Myocyte (in vitro differentiated cells): ENCODE measurements around the gene VWA1. TPM values are rescaled to one million over a fixed set of nuclear protein-coding genes. Genes with fewer than 3 reads are reported as not detected.
"Not testable (repeated sequence)": the region's sequence is repeated elsewhere in the genome, so short reads cannot be mapped to it uniquely, and the experiment has no call there.

Experiments
- DNase-seq: peaks from one replicate; pipeline ENCODE4 v3.0.0-alpha.2; 2012; ENCODE audit warnings: low read depth
- total RNA-seq: library from RNA; depleted of rRNA; stranded (reverse); fragments of >200 nt; gene quantifications from 2 replicates; pipeline ENCODE4 v1.2.3, GENCODE V29; 2014

VWA1 gene
- total RNA-seq, 1 donor from 2014 or later = 1.0 TPM

DNA sequence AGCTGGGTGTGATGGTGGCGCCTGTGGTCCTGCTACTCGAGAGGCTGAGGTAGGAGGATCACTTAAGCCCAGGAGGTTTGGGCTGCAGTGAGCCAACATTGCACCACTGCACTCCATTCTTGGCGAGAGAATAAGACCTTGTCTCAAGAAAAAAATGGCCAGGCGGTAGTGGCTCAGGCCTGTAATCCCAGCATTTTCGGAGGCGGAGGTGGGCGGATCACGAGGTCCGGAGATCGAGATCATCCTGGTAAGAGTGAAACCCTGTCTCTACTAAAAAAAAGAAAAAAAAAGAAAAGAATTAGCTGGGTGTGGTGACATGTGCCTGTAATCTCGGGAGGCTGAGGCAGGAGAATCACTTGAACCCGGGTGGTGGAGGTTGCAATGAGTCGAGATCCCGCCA lies 47.4 kb downstream of the VWA1 start:
- no peak for DNase-seq

- DNase-seq = no peak
These were observed 48.2 kb downstream of the VWA1 start for GRCh38 chr1:1483714-1484113.

DNA sequence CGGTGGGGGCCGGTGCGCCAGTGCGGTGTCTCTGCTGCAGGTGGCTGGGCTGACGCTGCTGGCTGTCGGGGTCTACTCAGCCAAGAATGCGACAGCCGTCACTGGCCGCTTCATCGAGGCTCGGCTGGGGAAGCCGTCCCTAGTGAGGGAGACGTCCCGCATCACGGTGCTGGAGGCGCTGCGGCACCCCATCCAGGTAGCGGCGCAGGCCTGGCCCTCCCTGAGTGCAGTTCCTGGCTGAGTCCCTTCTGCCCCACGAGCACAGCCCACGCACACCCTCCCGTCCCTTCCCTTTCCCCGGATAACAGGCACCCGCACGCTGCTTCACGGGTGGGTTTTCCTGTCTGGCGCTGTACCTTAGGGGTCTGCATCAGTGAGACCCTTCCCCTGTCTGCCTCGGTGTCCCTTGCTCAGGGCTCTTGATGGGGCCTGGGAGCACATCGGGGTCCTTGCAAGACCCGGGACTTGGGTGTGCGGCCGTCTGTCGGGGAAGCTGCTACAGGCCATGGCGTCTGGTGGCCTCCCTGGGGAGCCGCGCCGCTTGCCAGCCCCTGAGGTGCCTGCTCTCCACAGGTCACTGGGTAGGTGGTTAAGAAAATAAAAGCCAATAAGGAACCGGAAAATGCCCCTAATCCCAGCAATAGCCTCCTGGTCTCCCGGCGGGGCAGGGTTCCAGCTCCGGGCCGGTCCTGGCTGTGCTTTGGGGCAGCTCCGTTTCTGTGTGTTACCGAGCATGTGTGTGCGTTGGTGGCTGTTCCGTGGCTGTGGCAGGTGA lies 49.7 kb downstream of the VWA1 start:
- not testable (repeated sequence) for DNase-seq

- not testable (repeated sequence) for DNase-seq
These were observed 50.3 kb downstream of the VWA1 start for GRCh38 chr1:1485755-1486317.

- DNase-seq = no peak
These were observed 52.2 kb downstream of the VWA1 start for GRCh38 chr1:1487701-1488100.

- no peak for DNase-seq
These were observed 53.7 kb downstream of the VWA1 start for GRCh38 chr1:1489231-1489630.

- DNase-seq = no peak
These were observed 54.4 kb downstream of the VWA1 start for GRCh38 chr1:1489861-1490260.

DNA sequence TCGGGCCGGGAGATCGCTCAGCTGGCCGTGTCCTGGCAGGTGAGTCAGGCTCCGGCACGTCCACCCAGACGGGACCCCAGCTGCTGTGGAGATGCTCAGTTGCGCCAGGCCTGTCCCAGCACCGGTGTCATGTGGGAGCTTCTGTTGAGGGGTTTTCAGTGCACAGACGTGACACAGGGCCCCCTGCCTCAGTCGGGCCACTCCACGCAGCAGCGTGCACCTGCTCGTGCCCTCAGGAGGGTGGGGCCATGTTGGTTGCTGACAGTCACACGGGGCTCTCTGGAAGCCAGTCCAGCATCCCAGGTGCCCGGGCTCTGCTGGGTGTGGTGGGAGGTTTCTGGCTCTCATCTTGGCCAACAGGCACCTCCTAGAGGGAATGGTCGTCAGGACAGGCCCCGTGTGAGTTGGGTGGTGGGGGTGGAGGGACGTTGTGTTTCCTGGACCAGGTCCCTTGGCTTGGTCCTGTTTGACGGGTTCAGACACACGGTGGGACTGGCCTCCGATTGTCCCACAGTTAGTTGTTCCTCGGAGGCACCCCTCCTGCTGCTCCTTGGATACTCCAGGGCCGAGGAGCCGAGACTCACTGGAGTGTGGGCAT lies 55.2 kb downstream of the VWA1 start:
- DNase-seq = no peak

DNA sequence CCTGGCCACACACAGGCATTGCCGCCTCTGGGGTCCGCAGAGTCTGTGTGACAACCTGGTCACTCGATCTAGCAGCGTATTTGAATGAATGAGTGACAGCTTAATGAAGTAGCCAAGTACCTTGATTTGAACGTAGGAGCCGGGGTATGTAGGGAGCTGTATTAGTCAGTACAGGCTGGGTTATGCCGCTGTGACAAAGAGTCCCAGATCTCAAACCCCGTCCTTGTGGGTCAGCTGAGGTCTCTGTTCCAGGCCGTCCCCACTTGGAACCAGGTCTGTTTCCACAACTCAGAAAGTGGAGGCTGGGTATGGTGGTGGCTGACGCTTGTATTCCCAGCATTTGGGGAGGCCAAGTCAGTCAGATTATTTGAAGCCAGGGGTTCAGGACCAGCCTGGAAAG lies 56.1 kb downstream of the VWA1 start:
- no peak for DNase-seq

Other genes with a start within 250 kb of the VWA1 start
- gene TNFRSF18, start 229.1 kb upstream of the VWA1 start, total RNA-seq = 0.47 TPM in 1 of 2 replicates, not detected in the other
- not detected in 2 replicates for gene TNFRSF4, start 221.5 kb upstream of the VWA1 start, total RNA-seq
- 142 and 150 TPM in 2 replicates for gene SDF4, start 203.7 kb upstream of the VWA1 start, total RNA-seq
- 61.8 and 68.1 TPM in 2 replicates for gene B3GALT6, start 203.5 kb upstream of the VWA1 start, total RNA-seq
- 1.2 TPM in 1 of 2 replicates, not detected in the other for gene C1QTNF12, start 189.0 kb upstream of the VWA1 start, total RNA-seq
- 50.3 and 52.2 TPM in 2 replicates for gene UBE2J2, start 161.8 kb upstream of the VWA1 start, total RNA-seq
- gene SCNN1D, start 155.3 kb upstream of the VWA1 start, total RNA-seq = 2.2 and 2.5 TPM in 2 replicates
- 97.3 and 106 TPM in 2 replicates for gene ACAP3, start 127.8 kb upstream of the VWA1 start, total RNA-seq
- gene PUSL1, start 127.1 kb upstream of the VWA1 start, total RNA-seq = 41.6 and 43.4 TPM in 2 replicates
- 74.5 and 76.4 TPM in 2 replicates for gene INTS11, start 111.0 kb upstream of the VWA1 start, total RNA-seq
- gene CPTP, start 110.9 kb upstream of the VWA1 start, total RNA-seq = 26.2 and 28.9 TPM in 2 replicates
- gene TAS1R3, start 104.4 kb upstream of the VWA1 start, total RNA-seq = 0.10 and 0.13 TPM in 2 replicates
- gene DVL1, start 86.3 kb upstream of the VWA1 start, total RNA-seq = 121 and 137 TPM in 2 replicates
- gene MXRA8, start 77.1 kb upstream of the VWA1 start, total RNA-seq = 224 and 252 TPM in 2 replicates
- 183 and 198 TPM in 2 replicates for gene AURKAIP1, start 60.5 kb upstream of the VWA1 start, total RNA-seq
- 185 and 228 TPM in 2 replicates for gene CCNL2, start 36.4 kb upstream of the VWA1 start, total RNA-seq
- 113 TPM in 2 replicates for gene MRPL20, start 28.4 kb upstream of the VWA1 start, total RNA-seq
- not detected in 2 replicates for gene ANKRD65, start 14.4 kb upstream of the VWA1 start, total RNA-seq
- not detected in 2 replicates for gene ATAD3C, start 14.0 kb downstream of the VWA1 start, total RNA-seq
- 12.1 and 20.2 TPM in 2 replicates for gene ATAD3B, start 36.1 kb downstream of the VWA1 start, total RNA-seq
- 31.3 and 41.9 TPM in 2 replicates for gene ATAD3A, start 76.5 kb downstream of the VWA1 start, total RNA-seq
- not detected in 2 replicates for gene TMEM240, start 104.9 kb downstream of the VWA1 start, total RNA-seq
- 97.7 and 108 TPM in 2 replicates for gene SSU72, start 139.2 kb downstream of the VWA1 start, total RNA-seq
- 1.0 and 3.5 TPM in 2 replicates for gene FNDC10, start 164.4 kb downstream of the VWA1 start, total RNA-seq
- 88.3 and 89.5 TPM in 2 replicates for gene MIB2, start 179.8 kb downstream of the VWA1 start, total RNA-seq
- 0.31 and 1.6 TPM in 2 replicates for gene MMP23B, start 196.5 kb downstream of the VWA1 start, total RNA-seq
- 16.0 and 16.1 TPM in 2 replicates for gene CDK11B, start 223.3 kb downstream of the VWA1 start, total RNA-seq